Adrenal gland (tissue), 12 donors: ENCODE data around the gene REEP2. TPM values are rescaled to one million over a fixed set of nuclear protein-coding genes. Genes with fewer than 3 reads are reported as not detected.

ENCODE experiments used
- DNase-seq, 7 donors: peaks; one replicate each; pipeline ENCODE4 v3.0.0-alpha.2; 2019 to 2020
- H3K27ac ChIP-seq, 5 donors: fragments of 200-600 bp; sonication (generic) in 4 of 5; 1 replicate in 3 of 5; 2 replicates in 2 of 5; pipeline versions ENCODE4 v1.5.1 to v1.8.0; 2016 to 2020; ENCODE audit warnings: mild to moderate bottlenecking in 1 of 5
- H3K27me3 ChIP-seq: fragments of 200-600 bp; 2 replicates; pipeline ENCODE4 v1.8.0; 2021
- H3K36me3 ChIP-seq, 2 donors: fragments of 200-600 bp; replicated peaks in 1 of 2; 1 replicate in 1 of 2; 2 replicates in 1 of 2; pipeline versions ENCODE4 v1.5.1 to v1.8.0; 2018 to 2022
- H3K4me1 ChIP-seq, 2 donors: fragments of 200-600 bp; replicated peaks in 1 of 2; 1 replicate in 1 of 2; 2 replicates in 1 of 2; pipeline versions ENCODE4 v1.5.1 to v1.8.0; 2018 to 2021
- H3K4me3 ChIP-seq, 4 donors: fragments of 200-600 bp; sonication (generic) in 3 of 4; one replicate each; pipeline ENCODE4 v1.5.1; 2016 to 2018
- H3K9me3 ChIP-seq, 3 donors: fragments of 200-600 bp; sonication (generic) in 1 of 3; replicated peaks in 1 of 3; 1 replicate in 2 of 3; 2 replicates in 1 of 3; pipeline versions ENCODE4 v1.5.1 to v1.8.0; 2016 to 2021
- POLR2A ChIP-seq, 2 donors: fragments of 450-650 bp; IDR thresholded peaks; one replicate each; pipeline ENCODE4 v1.6.1; 2017; ENCODE audit warnings: antibody characterized with exemption in 2 of 2, mild to moderate bottlenecking in 2 of 2, moderate library complexity in 1 of 2
- WGBS, 4 donors: extraction: QIAGEN DNeasy Blood & Tissue Kit in 2 of 4; methylation state at CpG; one replicate each; pipeline versions ENCODE4 v1.1.5 to v1.1.7; 2013 to 2017; 5-methylcytosine and 5-hydroxymethylcytosine counted together
- intact Hi-C, 2 donors: fragments of 100-400 bp; cut with DNase I; formaldehyde crosslinking; loops; one replicate each; pipeline versions ENCODE4 v1.14.1 to v1.15.0; 2022 to 2023
- polyA plus RNA-seq, 3 donors: library from polyadenylated mRNA; stranded (reverse); fragments of 200-250 nt in 2 of 3; fragments of 350-450 nt in 1 of 3; fragmentation: Illumina TruSeq in 1 of 3; extraction: RNeasy Lipid Tissue Mini Kit (QIAGEN cat#74804) in 1 of 3; gene quantifications; one replicate each; pipeline ENCODE4 v1.2.3, GENCODE V29; 2013 to 2014
- total RNA-seq, 9 donors: library from RNA; depleted of rRNA in 4 of 9; stranded (reverse); fragments of >200 nt in 4 of 9; fragments of 120-200 nt in 1 of 9; fragmentation: NEBNext Ultra II Directional in 1 of 9; extraction: Animal tissue kit (Norgen Biotek cat#: 25700) in 1 of 9; gene quantifications; one replicate each; pipeline versions ENCODE4 v1.1.0 to v1.2.4, GENCODE V29; 2013 to 2023
- TF ChIP-seq, protein P1 (sequence below), 6 experiments: fragments of 450-650 bp in 4 of 6; fragments of 200-600 bp in 2 of 6; sonication (generic) in 1 of 6; IDR thresholded peaks; 1 replicate in 5 of 6; 2 replicates in 1 of 6; pipeline versions ENCODE4 v1.5.1 to v1.8.0; 2016 to 2021; ENCODE audit warnings: antibody characterized with exemption in 6 of 6, mild to moderate bottlenecking in 2 of 6, moderate library complexity in 1 of 6
- donor health status: healthy with polysubstance abuse.
- donor health status: Bipolar disorder and iron deficiency.
- donor health status: DM: yes; HTN: yes; CAD: no.
- donor health status: DM: no; HTN: no; CAD: no.
- donor health status: DM: no; HTN: no; CAD: no.
- donor health status: DM: yes; HTN: yes; CAD: no.

The REEP2 gene
- total and polyA plus RNA-seq, 12 donors, result 2.4 to 39.7 (median 5.9) TPM

DNA sequence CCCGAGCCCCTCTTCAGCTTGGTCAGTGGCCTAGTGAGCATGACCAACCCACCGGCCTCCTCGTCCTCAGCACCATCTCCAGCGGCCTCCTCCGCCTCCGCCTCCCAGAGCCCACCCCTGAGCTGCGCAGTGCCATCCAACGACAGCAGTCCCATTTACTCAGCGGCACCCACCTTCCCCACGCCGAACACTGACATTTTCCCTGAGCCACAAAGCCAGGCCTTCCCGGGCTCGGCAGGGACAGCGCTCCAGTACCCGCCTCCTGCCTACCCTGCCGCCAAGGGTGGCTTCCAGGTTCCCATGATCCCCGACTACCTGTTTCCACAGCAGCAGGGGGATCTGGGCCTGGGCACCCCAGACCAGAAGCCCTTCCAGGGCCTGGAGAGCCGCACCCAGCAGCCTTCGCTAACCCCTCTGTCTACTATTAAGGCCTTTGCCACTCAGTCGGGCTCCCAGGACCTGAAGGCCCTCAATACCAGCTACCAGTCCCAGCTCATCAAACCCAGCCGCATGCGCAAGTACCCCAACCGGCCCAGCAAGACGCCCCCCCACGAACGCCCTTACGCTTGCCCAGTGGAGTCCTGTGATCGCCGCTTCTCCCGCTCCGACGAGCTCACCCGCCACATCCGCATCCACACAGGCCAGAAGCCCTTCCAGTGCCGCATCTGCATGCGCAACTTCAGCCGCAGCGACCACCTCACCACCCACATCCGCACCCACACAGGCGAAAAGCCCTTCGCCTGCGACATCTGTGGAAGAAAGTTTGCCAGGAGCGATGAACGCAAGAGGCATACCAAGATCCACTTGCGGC is 28.2 kb downstream of the REEP2 start:
- Histone ChIP-seq H3K9me3 (no peaks in the 10 kb centered on the region), H3K4me1 (peaks cover 4 to 14% of the 10 kb centered on the region in 2 donors), H3K4me3 (peak overlapping the region in 1 of 4 donors; percentile 81), H3K36me3 (no peaks in the 10 kb centered on the region), H3K27me3 (no peaks in the 10 kb centered on the region), H3K27ac (peak overlapping the region in 1 of 5 donors; percentile 98)
- peak in 5 of 7 donors; percentile 49 to 74 (median 55) for DNase-seq
- 90 to 97% (median 96%) methylated on average over 39 to 45 of the region's 45 CpGs for WGBS, 4 donors
- intact Hi-C loops, result no loop called here
- TF ChIP-seq, protein P1, sequence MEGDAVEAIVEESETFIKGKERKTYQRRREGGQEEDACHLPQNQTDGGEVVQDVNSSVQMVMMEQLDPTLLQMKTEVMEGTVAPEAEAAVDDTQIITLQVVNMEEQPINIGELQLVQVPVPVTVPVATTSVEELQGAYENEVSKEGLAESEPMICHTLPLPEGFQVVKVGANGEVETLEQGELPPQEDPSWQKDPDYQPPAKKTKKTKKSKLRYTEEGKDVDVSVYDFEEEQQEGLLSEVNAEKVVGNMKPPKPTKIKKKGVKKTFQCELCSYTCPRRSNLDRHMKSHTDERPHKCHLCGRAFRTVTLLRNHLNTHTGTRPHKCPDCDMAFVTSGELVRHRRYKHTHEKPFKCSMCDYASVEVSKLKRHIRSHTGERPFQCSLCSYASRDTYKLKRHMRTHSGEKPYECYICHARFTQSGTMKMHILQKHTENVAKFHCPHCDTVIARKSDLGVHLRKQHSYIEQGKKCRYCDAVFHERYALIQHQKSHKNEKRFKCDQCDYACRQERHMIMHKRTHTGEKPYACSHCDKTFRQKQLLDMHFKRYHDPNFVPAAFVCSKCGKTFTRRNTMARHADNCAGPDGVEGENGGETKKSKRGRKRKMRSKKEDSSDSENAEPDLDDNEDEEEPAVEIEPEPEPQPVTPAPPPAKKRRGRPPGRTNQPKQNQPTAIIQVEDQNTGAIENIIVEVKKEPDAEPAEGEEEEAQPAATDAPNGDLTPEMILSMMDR (IDR thresholded peaks at IDR 0.05), result no peak
- TF ChIP-seq POLR2A (IDR thresholded peaks at IDR 0.05), result peak in 1 of 2 donors; percentile 42

GRCh38 chr5:138467711-138468132 is 28.9 kb downstream of the REEP2 start:
- WGBS, 4 donors, result 86 to 93% (median 88%) methylated on average over 14 of the region's 14 CpGs
- intact Hi-C loops, result no loop called here
- peak in 5 of 7 donors; percentile 33 to 67 (median 50) for DNase-seq
- peaks cover 4 to 14% of the 10 kb centered on the region in 2 donors for H3K4me1 ChIP-seq
- H3K9me3 ChIP-seq, result no peaks in the 10 kb centered on the region
- no peak overlapping the region for H3K27ac ChIP-seq
- no peaks in the 10 kb centered on the region for H3K27me3 ChIP-seq
- no peaks in the 10 kb centered on the region for H3K36me3 ChIP-seq
- TF ChIP-seq, protein P1 (IDR thresholded peaks at IDR 0.05), result peak in 1 of 6 experiments; percentile 1
- TF ChIP-seq POLR2A (IDR thresholded peaks at IDR 0.05), result peak; percentile 32 to 69
- peak overlapping the region in 1 of 4 donors; percentile 81 for H3K4me3 ChIP-seq

DNA sequence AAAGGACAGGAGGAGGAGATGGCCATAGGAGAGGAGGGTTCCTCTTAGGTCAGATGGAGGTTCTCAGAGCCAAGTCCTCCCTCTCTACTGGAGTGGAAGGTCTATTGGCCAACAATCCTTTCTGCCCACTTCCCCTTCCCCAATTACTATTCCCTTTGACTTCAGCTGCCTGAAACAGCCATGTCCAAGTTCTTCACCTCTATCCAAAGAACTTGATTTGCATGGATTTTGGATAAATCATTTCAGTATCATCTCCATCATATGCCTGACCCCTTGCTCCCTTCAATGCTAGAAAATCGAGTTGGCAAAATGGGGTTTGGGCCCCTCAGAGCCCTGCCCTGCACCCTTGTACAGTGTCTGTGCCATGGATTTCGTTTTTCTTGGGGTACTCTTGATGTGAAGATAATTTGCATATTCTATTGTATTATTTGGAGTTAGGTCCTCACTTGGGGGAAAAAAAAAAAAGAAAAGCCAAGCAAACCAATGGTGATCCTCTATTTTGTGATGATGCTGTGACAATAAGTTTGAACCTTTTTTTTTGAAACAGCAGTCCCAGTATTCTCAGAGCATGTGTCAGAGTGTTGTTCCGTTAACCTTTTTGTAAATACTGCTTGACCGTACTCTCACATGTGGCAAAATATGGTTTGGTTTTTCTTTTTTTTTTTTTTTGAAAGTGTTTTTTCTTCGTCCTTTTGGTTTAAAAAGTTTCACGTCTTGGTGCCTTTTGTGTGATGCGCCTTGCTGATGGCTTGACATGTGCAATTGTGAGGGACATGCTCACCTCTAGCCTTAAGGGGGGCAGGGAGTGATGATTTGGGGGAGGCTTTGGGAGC is 29.5 kb downstream of the REEP2 start:
- H3K27me3 ChIP-seq, result no peaks in the 10 kb centered on the region
- no peak overlapping the region for H3K27ac ChIP-seq
- peak overlapping the region in 1 of 4 donors; percentile 81 for H3K4me3 ChIP-seq
- H3K36me3 ChIP-seq, result no peaks in the 10 kb centered on the region
- intact Hi-C loops, result no loop called here
- no peaks in the 10 kb centered on the region for H3K9me3 ChIP-seq
- TF ChIP-seq, protein P1 (IDR thresholded peaks at IDR 0.05), result peak in 1 of 6 experiments; percentile 1
- no peak for TF ChIP-seq POLR2A (IDR thresholded peaks at IDR 0.05)
- H3K4me1 ChIP-seq, result peaks cover 4 to 8% of the 10 kb centered on the region in 2 donors
- WGBS, 4 donors, result 89 to 95% (median 92%) methylated on average over 7 of the region's 7 CpGs
- peak in 1 of 7 donors; percentile 33 for DNase-seq

GRCh38 chr5:138468966-138469539 is 30.2 kb downstream of the REEP2 start:
- WGBS, 4 donors, result 91 to 93% (median 92%) methylated on average over 8 of the region's 8 CpGs

More at GRCh38 chr5:138468966-138469539, 30.2 kb downstream of the REEP2 start:
- TF ChIP-seq, protein P1 (IDR thresholded peaks at IDR 0.05), result no peak
- no peak for TF ChIP-seq POLR2A (IDR thresholded peaks at IDR 0.05)
- DNase-seq, result no peak
- H3K9me3 ChIP-seq, result no peaks in the 10 kb centered on the region
- intact Hi-C loops, result no loop called here
- no peaks in the 10 kb centered on the region for H3K27me3 ChIP-seq
- H3K4me3 ChIP-seq, result no peak overlapping the region
- H3K4me1 ChIP-seq, result peaks cover 4 to 6% of the 10 kb centered on the region in 2 donors
- H3K36me3 ChIP-seq, result no peaks in the 10 kb centered on the region
- H3K27ac ChIP-seq, result peak overlapping the region in 1 of 5 donors; percentile 3
